Breast epithelium (tissue), 3 donors: Measurements from ENCODE around the gene U2SURP.

Source experiments
- POLR2A ChIP-seq: fragments of 450-650 bp; IDR thresholded peaks from one replicate; pipeline ENCODE4 v1.6.1; 2016; ENCODE audit warnings: antibody characterized with exemption, mild to moderate bottlenecking, moderate library complexity
- POLR2AphosphoS5 ChIP-seq, 3 donors: sonication (generic); formaldehyde crosslinking; IDR thresholded peaks; one replicate each; pipeline ENCODE4 v1.6.1; 2017; ENCODE audit warnings: antibody characterized with exemption in 3 of 3
- TF ChIP-seq, protein P1 (sequence below), 3 donors: fragments of 450-650 bp; IDR thresholded peaks; one replicate each; pipeline ENCODE4 v1.5.1; 2016 to 2017; ENCODE audit warnings: antibody characterized with exemption in 3 of 3, mild to moderate bottlenecking in 3 of 3, moderate library complexity in 3 of 3

DNA sequence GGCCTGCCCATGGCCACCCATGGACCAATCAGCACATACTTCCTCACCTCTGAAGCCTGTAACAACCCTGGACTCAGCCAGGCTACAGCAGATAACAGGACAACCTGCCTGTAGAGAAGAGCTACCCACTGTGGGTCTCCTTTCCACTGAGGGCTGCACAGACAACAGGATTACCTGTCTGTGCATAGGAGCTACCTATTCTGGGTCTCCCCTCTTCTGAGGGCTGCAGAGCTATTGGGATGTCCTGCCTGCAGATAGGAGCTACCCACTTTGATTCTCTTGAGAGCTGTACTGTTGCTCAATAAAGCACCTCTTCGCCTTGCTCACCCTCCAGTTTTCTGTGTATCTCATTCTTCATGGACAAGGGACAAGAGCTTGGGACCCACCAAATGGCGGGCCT is 94.4 kb downstream of the U2SURP start:
- TF ChIP-seq, protein P1, sequence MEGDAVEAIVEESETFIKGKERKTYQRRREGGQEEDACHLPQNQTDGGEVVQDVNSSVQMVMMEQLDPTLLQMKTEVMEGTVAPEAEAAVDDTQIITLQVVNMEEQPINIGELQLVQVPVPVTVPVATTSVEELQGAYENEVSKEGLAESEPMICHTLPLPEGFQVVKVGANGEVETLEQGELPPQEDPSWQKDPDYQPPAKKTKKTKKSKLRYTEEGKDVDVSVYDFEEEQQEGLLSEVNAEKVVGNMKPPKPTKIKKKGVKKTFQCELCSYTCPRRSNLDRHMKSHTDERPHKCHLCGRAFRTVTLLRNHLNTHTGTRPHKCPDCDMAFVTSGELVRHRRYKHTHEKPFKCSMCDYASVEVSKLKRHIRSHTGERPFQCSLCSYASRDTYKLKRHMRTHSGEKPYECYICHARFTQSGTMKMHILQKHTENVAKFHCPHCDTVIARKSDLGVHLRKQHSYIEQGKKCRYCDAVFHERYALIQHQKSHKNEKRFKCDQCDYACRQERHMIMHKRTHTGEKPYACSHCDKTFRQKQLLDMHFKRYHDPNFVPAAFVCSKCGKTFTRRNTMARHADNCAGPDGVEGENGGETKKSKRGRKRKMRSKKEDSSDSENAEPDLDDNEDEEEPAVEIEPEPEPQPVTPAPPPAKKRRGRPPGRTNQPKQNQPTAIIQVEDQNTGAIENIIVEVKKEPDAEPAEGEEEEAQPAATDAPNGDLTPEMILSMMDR (IDR thresholded peaks at IDR 0.05), result no peak
- TF ChIP-seq POLR2AphosphoS5 (IDR thresholded peaks at IDR 0.05) (no peak), POLR2A (no peak)
